HG03045 (cell line): Measurements from ENCODE around the gene HOATZ.

Source experiments
- ATAC-seq: cut with Tn5 transposase; IDR thresholded peaks from one replicate; pipeline ENCODE4 v1.9.1; 2021; ENCODE audit warnings: mild to moderate bottlenecking, moderate library complexity; ENCODE audit not compliant: unreplicated experiment

HOATZ gene

GRCh38 chr11:111521135-111521534 lies 6.6 kb downstream of the HOATZ start:
- ATAC-seq = no peak

- ATAC-seq = no peak
Measured at GRCh38 chr11:111522426-111522825, 7.8 kb downstream of the HOATZ start.

- no peak for ATAC-seq
Measured at GRCh38 chr11:111523343-111523742, 8.8 kb downstream of the HOATZ start.

- ATAC-seq = no peak
Measured at GRCh38 chr11:111524056-111524455, 9.5 kb downstream of the HOATZ start.

- ATAC-seq = no peak
Measured at GRCh38 chr11:111525456-111525855, 10.9 kb downstream of the HOATZ start.

- ATAC-seq = no peak
Measured at GRCh38 chr11:111526501-111526900, 11.9 kb downstream of the HOATZ start.

GRCh38 chr11:111527279-111527678 lies 12.7 kb downstream of the HOATZ start:
- ATAC-seq = no peak

- ATAC-seq = no peak
Measured at GRCh38 chr11:111528557-111528956, 14.0 kb downstream of the HOATZ start.

- no peak for ATAC-seq
Measured at GRCh38 chr11:111530091-111530490, 15.5 kb downstream of the HOATZ start.

GRCh38 chr11:111531136-111531535 lies 16.6 kb downstream of the HOATZ start:
- no peak for ATAC-seq

- peak; percentile 52 for ATAC-seq
Measured at GRCh38 chr11:111531687-111532364, 17.2 kb downstream of the HOATZ start.

GRCh38 chr11:111532365-111532709 lies 17.8 kb downstream of the HOATZ start:
- ATAC-seq = no peak

GRCh38 chr11:111535281-111535680 lies 20.7 kb downstream of the HOATZ start:
- no peak for ATAC-seq

- ATAC-seq = no peak
Measured at GRCh38 chr11:111537336-111537860, 22.8 kb downstream of the HOATZ start.

- no peak for ATAC-seq
Measured at GRCh38 chr11:111538407-111539114, 24.0 kb downstream of the HOATZ start.

GRCh38 chr11:111539426-111540113 lies 25.0 kb downstream of the HOATZ start:
- no peak for ATAC-seq

GRCh38 chr11:111540114-111540936 lies 25.7 kb downstream of the HOATZ start, which contains the start of gene LAYN:
Gene LAYN, plus strand, starts transcription at chr11:111540720. Its CDS starts 124 bp downstream, at chr11:111540844.
- no peak for ATAC-seq

- ATAC-seq = no peak
Measured at GRCh38 chr11:111540937-111541253, 26.3 kb downstream of the HOATZ start.

- ATAC-seq = no peak
Measured at GRCh38 chr11:111541254-111542061, 26.9 kb downstream of the HOATZ start.

- ATAC-seq = no peak
Measured at GRCh38 chr11:111542606-111543275, 28.2 kb downstream of the HOATZ start.
